HG03039 (cell line): ENCODE results near the gene EFEMP2.

Experiments
- ATAC-seq: cut with Tn5 transposase; IDR thresholded peaks from one replicate; pipeline ENCODE4 v1.9.1; 2021; ENCODE audit warnings: mild to moderate bottlenecking, moderate library complexity; ENCODE audit not compliant: unreplicated experiment

EFEMP2 gene

DNA sequence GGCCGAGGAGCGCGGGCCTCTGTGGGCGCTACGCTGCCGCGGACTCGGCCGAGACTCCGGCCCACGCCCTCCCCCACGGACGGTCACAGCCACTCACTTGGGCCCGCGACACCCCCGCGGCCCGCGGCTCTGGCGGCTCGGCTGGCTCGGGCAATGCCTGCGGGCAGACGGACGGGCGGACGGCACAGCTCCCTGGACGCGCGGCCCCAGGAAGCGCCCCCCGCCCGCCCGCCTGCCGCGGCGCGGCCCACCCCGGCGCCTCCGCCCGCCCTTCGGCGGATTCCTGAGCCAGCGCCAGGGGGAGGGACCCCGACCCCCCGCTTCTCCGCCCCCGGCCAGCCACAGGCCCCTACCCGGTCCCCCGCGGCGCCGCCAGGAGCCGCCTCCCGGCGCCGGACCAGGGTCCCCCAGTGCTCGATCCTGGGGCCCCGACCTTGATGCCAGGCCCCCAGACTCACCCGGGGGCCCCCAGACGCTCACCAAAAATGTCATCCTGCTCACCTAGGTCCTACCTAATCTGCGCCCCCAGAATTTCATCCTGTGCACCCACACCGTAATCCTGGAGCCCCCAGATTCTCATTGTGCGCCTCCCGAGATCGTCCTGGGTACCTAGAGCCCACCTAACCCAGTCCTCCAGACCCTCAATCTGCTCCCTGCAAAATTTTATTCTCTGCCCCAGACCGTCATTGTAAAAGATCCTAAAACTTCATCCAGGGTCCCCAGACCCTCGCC, at the start of gene EFEMP2:
Gene EFEMP2 (minus strand): TSS at position 215 of the 732 bp plus-strand sequence. CDS start 446 bp downstream, outside the sequence.
- ATAC-seq = no peak

DNA sequence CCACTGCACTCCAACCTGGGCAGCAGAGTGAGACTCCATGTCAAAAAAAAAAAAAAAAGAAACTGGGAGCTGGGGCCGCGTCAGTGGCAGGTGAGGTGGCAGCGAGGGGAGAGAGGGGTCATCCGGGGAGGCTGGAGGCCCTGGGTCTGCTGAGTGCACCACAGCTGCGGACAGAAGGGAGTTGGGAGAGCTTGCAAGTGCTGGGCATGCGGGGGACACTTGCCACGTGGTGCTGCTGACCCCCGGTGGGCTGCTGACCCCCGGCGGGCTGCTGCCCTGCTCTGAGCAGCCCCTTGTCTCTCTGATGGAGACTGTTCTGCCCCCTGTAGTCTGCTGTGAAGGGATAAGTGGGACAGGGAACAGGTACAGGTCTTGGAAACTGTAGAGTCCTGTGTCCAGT, 49.3 kb upstream of the EFEMP2 start:
- ATAC-seq = no peak

DNA sequence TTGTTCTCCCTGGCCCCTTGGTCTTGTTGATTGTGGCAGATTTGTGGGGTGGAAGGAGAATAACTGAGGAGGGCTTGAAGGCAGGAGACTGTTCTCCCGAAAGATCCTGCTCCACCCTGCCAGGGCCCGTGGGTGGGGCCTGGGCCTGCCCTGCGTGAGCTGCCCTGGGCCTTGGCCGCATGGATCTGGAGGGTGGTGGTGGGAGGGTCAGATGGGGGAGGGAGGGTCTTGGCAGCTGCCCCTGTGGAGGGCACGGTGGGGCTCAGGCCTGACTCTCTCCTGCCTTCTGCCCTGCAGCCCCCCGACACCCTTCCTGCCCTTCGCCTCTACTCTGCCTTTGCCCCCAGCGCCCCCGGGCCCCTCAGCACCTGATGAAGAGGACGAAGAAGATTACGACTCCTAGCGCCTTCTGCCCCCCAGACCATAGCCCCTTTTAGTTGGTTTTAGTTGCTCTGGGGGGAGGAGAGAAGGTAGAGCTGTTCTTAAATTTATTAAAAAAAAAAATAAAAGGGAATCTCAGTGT, 48.5 kb upstream of the EFEMP2 start:
- ATAC-seq = no peak

DNA sequence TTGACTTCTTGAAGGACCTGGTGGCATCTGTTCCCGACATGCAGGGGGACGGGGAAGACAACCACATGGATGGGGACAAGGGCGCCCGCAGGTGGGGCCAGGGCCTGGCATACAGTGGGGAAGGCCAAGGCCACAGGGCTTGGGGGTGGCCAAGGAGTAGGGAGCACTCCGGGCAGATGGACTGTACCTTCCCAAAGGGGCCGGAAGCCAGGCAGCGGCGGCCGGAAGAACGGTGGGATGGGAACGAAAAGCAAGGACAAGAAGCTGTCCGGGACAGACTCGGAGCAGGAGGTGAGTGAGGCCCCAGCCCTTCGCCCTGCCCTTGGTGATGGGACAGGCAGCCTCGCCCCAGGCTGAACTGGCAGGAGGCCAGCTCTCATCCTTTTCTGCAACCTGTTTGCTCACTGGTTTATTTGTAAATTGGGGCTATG, 47.8 kb upstream of the EFEMP2 start:
- ATAC-seq = no peak

DNA sequence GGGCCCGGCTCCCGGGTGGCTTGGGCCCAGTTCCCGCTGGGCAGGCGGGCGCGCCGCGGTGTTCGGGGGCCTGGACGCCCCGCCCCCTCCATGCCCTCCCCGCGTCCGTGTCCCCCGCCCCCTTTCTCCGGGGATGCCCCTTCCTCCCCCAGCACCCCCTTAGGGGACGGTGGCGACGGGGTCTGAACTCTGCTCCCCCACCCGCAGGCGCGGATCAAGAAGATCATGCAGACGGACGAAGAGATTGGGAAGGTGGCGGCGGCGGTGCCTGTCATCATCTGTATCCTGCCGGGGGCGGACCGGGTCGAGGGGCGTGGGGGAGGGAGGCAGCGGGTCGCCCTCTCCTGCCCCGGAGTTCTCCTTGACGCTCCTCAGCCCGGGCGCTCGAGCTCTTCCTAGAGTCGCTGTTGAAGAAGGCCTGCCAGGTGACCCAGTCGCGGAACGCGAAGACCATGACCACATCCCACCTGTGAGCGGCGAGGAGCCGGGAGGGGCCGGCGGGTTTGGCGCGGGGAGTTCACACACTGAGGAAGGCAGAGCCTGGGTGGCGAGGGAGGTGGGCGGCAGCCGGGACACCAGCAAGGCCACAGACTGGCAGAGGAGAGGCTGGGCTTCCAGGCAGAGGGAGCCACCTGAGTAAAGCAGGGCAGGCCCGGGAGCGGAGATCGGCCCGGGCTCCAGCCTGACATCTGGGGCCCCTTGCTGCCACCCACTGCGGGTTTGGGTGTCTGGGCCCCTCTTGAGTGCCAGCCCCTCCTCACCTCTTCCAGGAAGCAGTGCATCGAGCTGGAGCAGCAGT, 47.2 kb upstream of the EFEMP2 start:
- peak; percentile 29 for ATAC-seq

DNA sequence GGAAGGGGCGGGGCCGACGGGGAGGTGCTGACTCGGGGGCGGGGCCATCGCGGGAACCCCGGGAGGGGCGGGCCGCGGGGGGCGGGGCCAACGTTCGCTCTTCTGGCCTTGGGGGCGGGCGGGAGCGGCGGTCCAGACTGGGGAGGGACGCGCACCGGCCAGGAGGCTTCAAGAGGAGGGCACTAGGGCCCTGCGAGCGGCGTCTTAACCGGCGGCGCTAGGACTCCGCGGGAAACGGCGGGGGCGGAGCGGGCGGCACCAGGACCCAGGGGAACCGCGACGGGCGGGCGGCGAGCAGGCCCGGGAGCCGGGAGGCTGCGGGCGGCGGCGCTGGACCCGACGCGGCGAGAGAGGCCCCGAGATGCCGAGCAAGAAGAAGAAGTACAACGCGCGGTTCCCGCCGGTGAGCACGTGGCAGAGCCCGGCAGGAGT, 46.6 kb upstream of the EFEMP2 start, which contains the start of gene DRAP1:
Gene DRAP1 (plus strand): TSS at position 286 of the 432 bp plus-strand sequence. CDS start 76 bp downstream, at position 362.
- peak; percentile 74 for ATAC-seq

DNA sequence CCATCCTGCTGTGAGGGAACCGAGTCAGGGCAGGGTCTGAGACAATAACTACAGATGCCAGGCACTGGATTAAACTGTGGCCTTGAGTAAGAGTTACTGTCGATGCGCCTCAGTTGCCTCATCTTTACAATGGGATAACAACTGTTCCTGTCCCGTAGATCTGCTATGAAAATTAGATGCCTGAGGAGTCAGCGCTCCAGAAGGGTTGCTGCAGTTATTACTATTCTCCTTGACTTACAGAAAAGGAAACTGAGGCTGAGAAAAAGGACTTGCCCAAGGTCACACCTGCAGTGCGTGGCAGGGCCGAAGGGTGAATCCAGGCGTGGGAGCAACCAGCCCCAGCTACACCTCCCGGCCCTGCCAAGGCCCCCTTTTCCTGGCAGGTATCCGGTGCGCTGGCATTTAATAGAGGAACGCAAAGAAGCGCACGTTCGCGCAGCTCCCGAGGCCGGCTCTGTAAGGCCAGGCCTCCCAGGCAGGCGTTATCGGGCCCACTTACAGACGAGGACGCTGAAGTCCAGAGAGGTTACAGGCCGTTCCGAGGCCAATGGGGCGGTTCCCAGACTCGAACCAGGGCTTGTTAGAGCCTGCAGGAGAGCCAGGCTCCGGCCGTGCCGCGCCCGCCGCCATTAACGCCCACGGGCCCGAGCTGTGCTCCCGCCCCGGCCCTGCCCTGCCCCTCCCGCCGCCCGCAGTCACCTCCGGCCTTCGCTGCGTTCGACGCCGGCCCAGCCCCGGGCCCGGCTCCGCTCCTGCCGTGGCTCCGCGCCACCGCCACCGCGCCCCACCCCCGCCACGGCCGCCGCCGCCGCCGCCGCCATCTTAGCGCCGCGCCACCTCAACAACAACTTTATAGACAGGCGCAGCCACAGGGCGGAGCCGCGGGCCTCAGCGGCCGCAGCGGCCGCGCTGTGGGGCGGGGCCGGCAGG, 45.9 kb upstream of the EFEMP2 start, which contains the start of gene C11orf68:
Gene C11orf68 (minus strand): TSS at position 852 of the 930 bp plus-strand sequence. CDS start 31 bp downstream, at position 821.
- peak; percentile 48 for ATAC-seq

DNA sequence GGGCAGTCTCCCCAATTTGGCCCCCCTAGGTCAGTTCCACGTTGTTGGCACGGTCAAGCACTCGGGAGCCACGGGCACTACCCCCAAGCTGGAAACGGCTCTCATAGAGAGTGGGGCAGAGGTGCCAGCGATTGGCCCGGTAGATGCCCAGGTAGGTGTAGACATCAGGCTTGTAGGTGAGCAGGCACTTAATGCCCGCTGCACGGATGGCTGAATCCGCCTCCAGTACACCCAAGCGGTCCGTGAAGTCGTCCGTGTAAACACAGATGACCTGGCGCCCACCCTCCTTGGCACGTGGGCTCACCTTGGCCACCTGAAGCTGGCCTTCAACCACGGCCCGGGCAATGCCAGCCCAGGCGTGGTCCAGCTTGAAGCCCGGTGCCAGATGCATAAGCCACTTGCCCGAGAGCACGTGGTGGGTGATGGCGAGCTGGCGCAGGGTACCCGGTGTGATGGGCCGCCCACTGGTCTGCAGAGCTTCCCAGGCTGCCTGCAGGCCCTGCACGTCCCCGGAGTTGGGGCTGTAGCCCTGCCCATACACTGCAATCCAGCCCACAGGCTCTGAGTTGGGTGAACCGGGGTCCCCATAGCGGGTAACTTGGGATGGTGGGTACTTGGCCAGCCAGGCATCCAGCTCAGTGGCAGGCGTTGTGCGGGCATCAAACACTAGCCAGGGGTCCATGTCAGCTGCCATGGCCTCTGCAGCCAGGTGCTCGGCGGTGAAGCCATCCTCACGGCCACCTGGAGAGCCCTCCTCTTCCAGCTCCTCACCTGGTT, 45.0 kb upstream of the EFEMP2 start:
- ATAC-seq = no peak

DNA sequence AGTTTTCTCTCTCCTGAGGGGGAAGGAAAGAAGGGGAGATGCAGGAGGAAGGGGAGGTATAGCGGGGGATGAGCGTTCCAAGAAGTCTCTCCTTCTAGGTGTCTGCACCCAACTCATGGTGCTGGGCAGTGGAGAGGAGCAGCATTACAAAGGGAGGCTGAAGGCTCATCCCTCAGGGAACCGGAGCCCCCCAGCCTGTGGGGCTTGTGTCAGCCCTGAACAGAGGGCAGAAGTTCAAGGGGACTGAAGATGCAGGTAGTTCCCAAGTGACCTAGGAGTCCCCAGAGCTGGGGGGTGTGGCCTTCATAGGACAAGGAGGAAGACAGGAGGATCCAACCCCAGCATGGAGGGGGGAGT, 44.5 kb upstream of the EFEMP2 start:
- ATAC-seq = no peak

DNA sequence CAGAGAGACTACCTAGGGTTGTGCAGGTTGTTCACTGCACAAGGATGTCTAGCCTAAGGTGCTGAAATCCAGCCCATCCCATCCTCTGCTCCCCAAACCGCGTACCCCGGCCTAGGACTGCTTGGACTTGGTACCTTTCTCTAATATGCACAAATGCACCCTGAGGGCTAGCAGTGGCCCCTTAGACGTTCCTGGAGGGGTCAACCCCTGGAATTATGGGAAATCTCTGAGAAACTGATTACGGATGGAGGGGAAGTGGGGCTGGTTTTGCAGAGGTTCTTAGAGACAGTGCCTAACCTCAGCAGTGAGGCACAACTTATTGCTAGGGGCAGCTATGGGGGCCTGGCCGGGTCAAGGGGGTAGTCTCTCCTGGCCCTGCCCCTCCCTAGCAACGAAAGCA, 43.8 kb upstream of the EFEMP2 start:
- no peak for ATAC-seq

DNA sequence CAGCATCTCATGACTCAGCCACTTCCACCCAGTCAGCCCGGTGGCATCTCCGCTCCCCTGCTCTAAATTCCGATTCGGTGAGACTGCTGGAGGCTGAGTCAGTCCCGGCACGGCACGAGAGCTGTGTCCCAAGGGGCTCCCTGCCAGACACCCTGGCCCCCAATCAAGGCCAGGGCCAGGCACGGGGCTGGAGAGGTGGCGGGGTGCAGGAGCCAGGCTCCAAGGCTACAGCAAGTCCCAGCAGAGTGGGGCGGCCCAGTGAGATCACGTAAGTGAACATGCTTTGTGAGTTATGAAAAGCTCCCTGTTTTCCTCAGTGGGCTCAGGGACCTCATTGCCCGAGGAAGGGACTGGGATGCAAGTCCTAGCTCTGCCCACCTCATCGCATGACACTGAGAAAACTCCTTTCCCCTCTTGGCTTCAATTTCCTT, 43.2 kb upstream of the EFEMP2 start:
- ATAC-seq = no peak

DNA sequence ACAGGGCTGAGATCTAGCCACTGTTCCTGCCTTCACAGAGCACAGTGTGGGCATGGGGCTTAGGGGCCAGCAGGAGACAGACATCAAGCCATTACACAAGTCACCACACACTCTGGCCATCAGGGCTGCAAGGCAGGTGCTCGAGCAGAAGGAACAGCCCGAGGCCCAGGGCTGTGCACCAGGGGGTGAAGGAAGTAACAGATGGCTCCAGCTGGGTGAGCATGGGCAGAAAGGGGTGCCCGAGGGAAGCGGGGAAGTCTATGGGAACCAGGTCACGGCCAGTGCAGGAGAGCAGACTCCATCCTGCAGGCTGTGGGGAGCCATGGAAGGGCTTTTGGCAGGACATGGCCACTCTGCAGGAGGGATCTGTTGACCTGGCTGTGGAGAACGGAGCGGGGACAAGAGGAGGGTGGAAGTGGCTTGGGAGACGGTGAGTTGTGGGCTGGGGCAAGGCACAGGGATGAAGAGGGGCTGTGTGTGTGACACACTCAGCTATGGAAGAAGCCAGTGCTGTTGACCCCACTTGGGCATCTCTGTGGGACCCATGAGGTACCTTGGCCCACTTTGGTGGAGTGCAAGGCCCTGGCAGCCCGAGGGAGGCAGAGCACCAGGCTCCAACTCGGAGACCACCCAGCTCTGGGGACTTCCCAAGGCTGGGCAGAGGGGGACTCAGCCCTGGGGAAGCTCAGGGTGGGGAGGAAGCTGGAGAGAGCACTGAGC, 42.7 kb upstream of the EFEMP2 start:
- ATAC-seq = no peak

DNA sequence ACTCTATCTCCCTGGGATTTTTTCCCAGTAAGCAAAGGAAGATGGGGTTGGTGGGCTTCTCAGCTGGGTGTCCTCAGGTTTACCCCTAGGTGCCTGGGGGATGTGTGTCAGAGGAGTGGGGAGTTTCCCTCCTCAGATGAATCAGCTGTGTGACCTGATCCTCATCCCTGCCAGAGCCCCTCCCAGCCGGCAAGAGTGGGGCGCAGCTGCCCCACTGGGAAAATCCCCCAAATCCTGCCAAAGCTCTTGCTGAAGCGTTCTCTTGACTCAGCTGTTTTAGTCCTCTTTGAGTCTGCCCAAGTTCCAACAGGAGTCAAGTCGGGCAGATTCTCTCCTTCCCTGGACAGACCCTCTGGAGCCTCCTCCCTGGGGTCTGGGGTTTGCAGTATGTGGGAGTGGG, 40.2 kb upstream of the EFEMP2 start:
- ATAC-seq = no peak

DNA sequence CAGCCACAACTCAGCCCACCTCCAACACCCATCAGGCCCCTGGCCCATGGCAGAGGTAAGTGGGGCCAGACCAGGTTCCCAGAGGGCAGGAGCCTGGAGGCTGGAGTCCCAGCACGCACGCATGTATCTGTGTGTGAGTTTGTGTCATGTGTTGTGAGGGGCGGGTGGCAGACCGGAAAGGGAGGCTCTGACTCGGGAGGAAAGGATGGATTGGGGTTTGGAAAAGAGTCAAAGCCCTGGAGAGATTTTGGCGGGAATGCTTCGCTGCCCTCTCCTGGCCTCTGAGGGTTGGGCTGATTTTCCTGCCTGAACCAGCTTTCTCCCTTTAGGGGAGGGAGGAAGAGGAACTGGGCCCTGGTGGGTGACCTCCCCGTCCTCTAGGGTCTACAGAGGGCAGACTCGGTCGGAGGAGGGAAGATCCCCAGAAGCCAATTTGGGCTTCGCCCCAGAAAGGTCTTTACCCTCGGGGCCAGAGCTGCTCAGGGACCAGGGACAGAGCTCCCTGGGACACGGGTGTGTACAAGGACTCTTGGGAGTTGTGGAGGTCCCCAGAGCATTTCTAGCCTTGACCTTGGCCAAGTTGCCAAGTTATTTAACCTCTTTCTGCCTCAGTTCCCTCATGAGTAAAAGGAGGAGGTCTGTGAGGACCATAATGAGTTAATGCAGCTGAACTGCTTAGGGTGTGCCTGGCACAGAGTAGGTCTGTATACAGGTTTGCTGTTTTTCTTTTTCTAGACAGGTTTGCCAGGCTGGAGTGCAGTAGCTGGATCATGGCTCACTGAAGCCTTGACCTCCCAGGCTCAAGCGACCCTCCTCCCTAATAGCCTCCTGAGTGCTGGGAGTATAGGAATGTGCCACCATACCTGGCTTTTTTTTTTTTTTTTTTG, 39.3 kb upstream of the EFEMP2 start:
- ATAC-seq = no peak

DNA sequence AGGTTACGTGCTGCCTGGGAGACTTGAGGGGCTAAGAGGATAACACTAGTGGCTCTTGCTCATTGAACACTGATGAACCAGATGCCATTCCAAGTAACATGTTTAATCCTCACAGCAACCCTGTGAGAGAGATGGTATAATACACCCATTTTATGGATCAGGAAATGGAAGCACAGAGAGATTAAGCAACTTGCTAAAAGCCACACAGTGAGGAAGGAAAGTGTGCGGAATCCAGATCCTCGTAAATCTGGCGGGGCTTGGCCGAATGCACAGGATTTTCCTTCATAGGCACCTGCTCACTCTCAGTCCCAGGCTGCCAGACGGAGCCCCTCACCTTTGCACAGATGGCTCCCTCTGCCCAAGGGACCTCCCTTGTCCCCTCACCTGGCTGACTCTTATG, 35.3 kb upstream of the EFEMP2 start:
- ATAC-seq = no peak

DNA sequence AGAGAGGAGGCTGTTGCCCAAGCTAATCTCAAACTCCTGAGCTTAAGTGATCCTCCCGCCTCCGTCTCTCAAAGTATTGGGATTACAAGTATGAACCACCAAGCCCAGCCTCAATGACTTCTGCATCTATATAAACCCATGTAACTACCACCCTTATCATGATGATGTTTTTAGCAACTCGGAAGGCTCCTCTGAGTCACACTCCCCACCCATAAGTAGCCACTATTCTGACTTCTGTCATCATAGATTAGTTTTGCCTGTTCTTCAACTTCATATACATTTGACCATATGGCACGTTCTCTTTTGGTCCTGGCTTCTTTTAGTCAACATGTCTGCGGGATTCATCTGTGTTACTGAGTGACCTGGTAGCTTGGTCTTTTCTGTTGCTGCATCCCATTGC, 34.0 kb upstream of the EFEMP2 start:
- ATAC-seq = no peak

DNA sequence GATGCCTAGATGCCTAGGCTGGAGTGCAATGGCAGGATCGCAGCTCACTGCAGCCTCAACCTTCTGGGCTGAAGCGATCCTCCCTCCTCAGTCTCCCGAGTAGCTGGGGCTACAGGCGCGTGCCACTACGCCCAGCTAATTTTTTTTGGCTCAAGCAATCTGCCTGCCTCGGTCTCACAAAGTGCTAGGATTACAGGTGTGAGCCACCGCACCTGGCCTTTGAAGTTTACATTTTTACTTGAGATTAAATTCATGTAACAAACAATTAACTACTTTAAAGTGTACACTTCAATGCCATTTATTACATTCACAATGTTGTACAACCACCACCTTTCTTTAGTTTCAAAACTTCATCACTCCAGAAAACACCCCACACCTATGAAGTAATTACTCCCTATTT, 31.1 kb upstream of the EFEMP2 start:
- no peak for ATAC-seq

DNA sequence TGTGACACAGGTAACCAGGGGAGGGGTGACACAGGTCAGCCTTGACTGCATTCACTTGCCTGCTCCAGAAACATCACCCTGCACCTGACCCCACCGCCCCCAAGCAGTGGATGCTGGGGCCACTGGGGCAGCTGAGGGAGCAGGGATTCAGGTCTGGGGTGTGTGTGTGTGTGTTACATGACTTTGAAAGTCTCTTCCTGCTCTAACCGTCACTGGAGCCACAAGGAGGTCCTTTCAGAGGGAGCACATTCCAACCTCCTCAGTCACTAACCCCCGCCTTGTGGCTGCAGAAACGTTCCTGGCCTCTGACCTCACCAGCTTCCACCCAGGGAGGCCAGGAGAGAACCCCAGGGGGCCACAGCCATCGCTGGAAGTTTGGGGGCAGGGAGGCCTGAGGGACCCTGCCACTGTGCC, 30.5 kb upstream of the EFEMP2 start:
- no peak for ATAC-seq
